Measurements from ENCODE around the gene PLPPR1.

PLPPR1 gene

DNA sequence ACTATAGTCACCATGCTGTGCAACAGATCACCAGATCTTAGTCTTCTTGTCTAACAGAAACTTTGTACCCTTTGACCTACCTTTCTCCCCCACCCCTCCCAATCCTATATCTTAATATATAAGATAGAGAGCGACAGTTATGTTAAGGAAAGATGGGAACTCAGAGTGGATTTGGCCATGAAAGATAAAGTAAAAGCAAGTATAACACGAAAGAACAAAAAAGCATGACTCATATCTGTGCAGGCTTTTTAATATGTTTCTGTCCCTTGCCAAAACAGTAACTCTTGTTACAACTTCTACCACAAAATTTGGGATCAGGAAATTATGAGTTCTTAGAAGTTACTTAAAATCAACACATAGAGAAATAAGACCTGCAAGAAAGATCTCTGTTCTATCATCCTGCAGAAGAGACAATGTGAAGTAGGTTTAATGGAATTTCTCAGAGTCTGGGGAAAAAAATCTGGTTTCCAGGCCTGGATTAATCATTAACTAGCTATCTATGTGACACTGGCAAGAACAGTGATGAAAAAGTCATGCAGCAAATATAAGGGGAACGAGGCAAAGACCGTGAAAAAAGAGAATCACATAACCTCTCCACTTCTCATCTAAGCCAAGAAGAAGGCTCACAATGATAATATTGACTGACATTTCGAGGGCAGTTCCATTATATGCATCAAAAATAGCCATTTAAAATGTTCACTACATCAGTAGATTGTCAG, 337.7 kb downstream of the PLPPR1 start:
- H3K27me3 ChIP-seq (ENCODE audit: insufficient read depth, low read depth) = no peaks in the 10 kb centered on the region
- no peak overlapping the region for H3K27ac ChIP-seq
- H3K4me3 ChIP-seq (IDR thresholded peaks at IDR 0.05; ENCODE audit: insufficient read depth, low read depth, low read length) = no peak overlapping the region
- H3K4me1 ChIP-seq (ENCODE audit: low read depth, poor library complexity, severe bottlenecking) = no peaks in the 10 kb centered on the region
- H3K4me2 ChIP-seq = no peak overlapping the region
- H3K9ac ChIP-seq = no peak overlapping the region
- H2AFZ ChIP-seq (ENCODE audit: low read depth) = no peak overlapping the region
- no peaks in the 10 kb centered on the region for H3K79me2 ChIP-seq (ENCODE audit: insufficient read depth, low read depth)
- TF ChIP-seq, protein P1, sequence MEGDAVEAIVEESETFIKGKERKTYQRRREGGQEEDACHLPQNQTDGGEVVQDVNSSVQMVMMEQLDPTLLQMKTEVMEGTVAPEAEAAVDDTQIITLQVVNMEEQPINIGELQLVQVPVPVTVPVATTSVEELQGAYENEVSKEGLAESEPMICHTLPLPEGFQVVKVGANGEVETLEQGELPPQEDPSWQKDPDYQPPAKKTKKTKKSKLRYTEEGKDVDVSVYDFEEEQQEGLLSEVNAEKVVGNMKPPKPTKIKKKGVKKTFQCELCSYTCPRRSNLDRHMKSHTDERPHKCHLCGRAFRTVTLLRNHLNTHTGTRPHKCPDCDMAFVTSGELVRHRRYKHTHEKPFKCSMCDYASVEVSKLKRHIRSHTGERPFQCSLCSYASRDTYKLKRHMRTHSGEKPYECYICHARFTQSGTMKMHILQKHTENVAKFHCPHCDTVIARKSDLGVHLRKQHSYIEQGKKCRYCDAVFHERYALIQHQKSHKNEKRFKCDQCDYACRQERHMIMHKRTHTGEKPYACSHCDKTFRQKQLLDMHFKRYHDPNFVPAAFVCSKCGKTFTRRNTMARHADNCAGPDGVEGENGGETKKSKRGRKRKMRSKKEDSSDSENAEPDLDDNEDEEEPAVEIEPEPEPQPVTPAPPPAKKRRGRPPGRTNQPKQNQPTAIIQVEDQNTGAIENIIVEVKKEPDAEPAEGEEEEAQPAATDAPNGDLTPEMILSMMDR (conservative IDR thresholded peaks at IDR 0.05; ENCODE audit: low read depth, low read length) = no peak
- H4K20me1 ChIP-seq (ENCODE audit: insufficient read depth) = no peaks in the 10 kb centered on the region
- H3K36me3 ChIP-seq (ENCODE audit: insufficient read depth) = no peaks in the 10 kb centered on the region

DNA sequence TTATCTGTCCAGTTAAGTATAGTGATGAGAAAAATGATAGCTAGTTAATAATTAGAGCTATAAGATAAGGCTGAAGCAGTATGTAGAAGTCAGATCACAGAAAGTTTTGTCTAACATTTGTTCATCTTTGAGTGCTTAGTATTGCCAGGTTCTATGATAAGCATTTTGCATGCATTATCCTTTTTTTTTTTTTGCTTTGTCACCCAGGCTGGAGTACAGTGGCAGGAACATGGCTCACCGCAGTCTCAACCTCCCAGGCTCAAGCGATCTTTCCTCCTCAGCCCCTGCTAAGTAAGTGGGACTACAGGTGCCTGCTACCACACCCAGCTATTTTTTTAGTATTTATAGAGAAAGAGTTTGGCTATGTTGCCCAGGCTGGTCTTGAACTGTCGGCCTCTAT, 338.8 kb downstream of the PLPPR1 start:
- no peaks in the 10 kb centered on the region for H4K20me1 ChIP-seq (ENCODE audit: insufficient read depth)
- TF ChIP-seq, protein P1 (conservative IDR thresholded peaks at IDR 0.05; ENCODE audit: low read depth, low read length) = no peak
- no peak overlapping the region for H3K9ac ChIP-seq
- no peaks in the 10 kb centered on the region for H3K27me3 ChIP-seq (ENCODE audit: insufficient read depth, low read depth)
- H3K4me2 ChIP-seq = no peak overlapping the region
- no peak overlapping the region for H3K4me3 ChIP-seq (IDR thresholded peaks at IDR 0.05; ENCODE audit: insufficient read depth, low read depth, low read length)
- H2AFZ ChIP-seq (ENCODE audit: low read depth) = no peak overlapping the region
- no peaks in the 10 kb centered on the region for H3K79me2 ChIP-seq (ENCODE audit: insufficient read depth, low read depth)
- no peaks in the 10 kb centered on the region for H3K36me3 ChIP-seq (ENCODE audit: insufficient read depth)
- H3K27ac ChIP-seq = no peak overlapping the region
- no peaks in the 10 kb centered on the region for H3K4me1 ChIP-seq (ENCODE audit: low read depth, poor library complexity, severe bottlenecking)

DNA sequence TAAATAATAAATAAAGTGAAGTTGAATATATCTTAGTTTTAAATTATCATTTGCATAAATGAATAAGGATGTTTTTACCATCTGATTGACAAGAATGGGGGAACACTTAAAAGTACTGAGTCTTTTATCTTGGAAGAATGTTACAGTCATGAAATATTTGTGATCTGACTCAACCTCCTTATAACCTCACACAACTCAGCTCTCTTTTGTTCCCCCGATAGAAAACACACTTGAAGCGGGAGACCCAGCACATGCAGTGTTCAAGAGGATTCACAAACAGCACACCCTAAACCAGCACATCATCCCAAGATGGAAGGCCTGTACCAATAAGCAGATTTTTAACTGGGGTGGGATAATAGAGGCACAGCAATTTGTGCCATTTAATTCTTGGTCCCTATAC, 340.8 kb downstream of the PLPPR1 start:
- Histone ChIP-seq H3K4me3 (IDR thresholded peaks at IDR 0.05; ENCODE audit: insufficient read depth, low read depth, low read length) (no peak overlapping the region), H3K79me2 (ENCODE audit: insufficient read depth, low read depth) (no peaks in the 10 kb centered on the region), H3K4me2 (no peak overlapping the region), H4K20me1 (ENCODE audit: insufficient read depth) (no peaks in the 10 kb centered on the region), H3K27ac (no peak overlapping the region), H3K9ac (no peak overlapping the region), H3K36me3 (ENCODE audit: insufficient read depth) (no peaks in the 10 kb centered on the region), H3K4me1 (ENCODE audit: low read depth, poor library complexity, severe bottlenecking) (no peaks in the 10 kb centered on the region), H3K27me3 (ENCODE audit: insufficient read depth, low read depth) (no peaks in the 10 kb centered on the region), H2AFZ (ENCODE audit: low read depth) (no peak overlapping the region)
- TF ChIP-seq, protein P1 (conservative IDR thresholded peaks at IDR 0.05; ENCODE audit: low read depth, low read length) = no peak

DNA sequence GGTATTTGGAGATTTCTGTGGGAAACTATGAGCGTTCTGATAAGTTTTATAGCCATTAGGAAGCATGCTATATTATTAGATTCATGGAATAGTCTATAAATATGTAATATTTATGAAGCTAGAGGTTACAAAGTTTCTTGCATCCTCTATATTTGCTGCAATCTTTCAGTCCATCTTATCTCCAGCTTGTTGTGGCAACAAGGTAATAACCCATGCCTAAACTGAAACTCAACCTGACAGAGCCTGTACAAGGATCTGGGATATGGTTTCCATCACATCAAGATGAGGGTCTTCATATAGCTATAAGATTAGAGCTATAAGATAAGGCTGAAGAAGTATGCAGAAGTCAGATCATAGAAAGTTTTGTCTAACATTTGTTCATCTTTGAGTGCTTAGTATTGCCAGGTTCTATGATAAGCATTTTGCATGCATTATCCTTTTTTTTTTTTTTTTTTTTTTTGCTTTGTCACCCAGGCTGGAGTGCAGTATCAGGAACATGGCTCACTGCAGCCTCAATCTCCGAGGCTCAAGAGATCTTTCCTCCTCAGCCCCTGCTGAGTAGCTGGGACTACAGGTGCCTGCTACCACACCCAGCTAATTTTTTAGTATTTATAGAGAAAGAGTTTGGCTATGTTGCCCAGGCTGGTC, 341.5 kb downstream of the PLPPR1 start:
- Histone ChIP-seq H3K4me2 (no peak overlapping the region), H3K27me3 (ENCODE audit: insufficient read depth, low read depth) (no peaks in the 10 kb centered on the region), H3K27ac (no peak overlapping the region), H3K9ac (no peak overlapping the region), H2AFZ (ENCODE audit: low read depth) (no peak overlapping the region), H3K36me3 (ENCODE audit: insufficient read depth) (no peaks in the 10 kb centered on the region), H3K4me3 (IDR thresholded peaks at IDR 0.05; ENCODE audit: insufficient read depth, low read depth, low read length) (no peak overlapping the region), H3K79me2 (ENCODE audit: insufficient read depth, low read depth) (no peaks in the 10 kb centered on the region), H4K20me1 (ENCODE audit: insufficient read depth) (no peaks in the 10 kb centered on the region), H3K4me1 (ENCODE audit: low read depth, poor library complexity, severe bottlenecking) (no peaks in the 10 kb centered on the region)
- TF ChIP-seq, protein P1 (conservative IDR thresholded peaks at IDR 0.05; ENCODE audit: low read depth, low read length) = no peak
